Natural killer cell (primary cell): ENCODE data around the gene TAF4. TPM values are rescaled to one million over a fixed set of nuclear protein-coding genes. Genes with fewer than 3 reads are reported as not detected.
"Not testable (repeated sequence)": the region's sequence is repeated elsewhere in the genome, so short reads cannot be mapped to it uniquely, and the experiment has no call there.

Source experiments
- ATAC-seq, 3 donors: fragments of 150-1000 bp in 2 of 3; fragments of 200-7000 bp in 1 of 3; cut with Tn5 transposase; 1 replicate in 1 of 3; 2 replicates in 2 of 3; pipeline ENCODE4 v1.10.0; 2021; ENCODE audit warnings: mild to moderate bottlenecking in 2 of 3, moderate library complexity in 2 of 3
- DNase-seq, 2 donors: peaks; one replicate each; pipeline versions ENCODE4 v3.0.0 to v3.0.0-alpha.2; 2013 to 2021; ENCODE audit warnings: mixed read lengths in 1 of 2
- H3K27ac ChIP-seq: one replicate; pipeline ENCODE4 v1.5.1; 2013; ENCODE audit warnings: mild to moderate bottlenecking, low read length
- H3K27me3 ChIP-seq: one replicate; pipeline ENCODE4 v1.6.1; 2013; ENCODE audit warnings: low read length; ENCODE audit not compliant: control insufficient read depth, insufficient read depth
- H3K36me3 ChIP-seq: one replicate; pipeline ENCODE4 v1.6.1; 2013; ENCODE audit warnings: low read length; ENCODE audit not compliant: control insufficient read depth, insufficient read depth
- H3K4me1 ChIP-seq: one replicate; pipeline ENCODE4 v1.6.1; 2013; ENCODE audit warnings: low read length; ENCODE audit not compliant: control insufficient read depth, insufficient read depth
- H3K4me3 ChIP-seq: one replicate; pipeline ENCODE4 v1.5.1; 2013; ENCODE audit warnings: low read length
- H3K9me3 ChIP-seq: one replicate; pipeline ENCODE4 v1.6.1; 2013; ENCODE audit warnings: low read length; ENCODE audit not compliant: control insufficient read depth, insufficient read depth
- H3K27ac Mint-ChIP-seq, 2 donors: one replicate each; pipeline ENCODE4 v1.8.0; 2022; ENCODE audit warnings: mild to moderate bottlenecking in 2 of 2, mixed read lengths in 2 of 2, moderate library complexity in 1 of 2
- H3K27me3 Mint-ChIP-seq, 2 donors: one replicate each; pipeline ENCODE4 v1.8.0; 2022; ENCODE audit warnings: low read depth in 2 of 2, mixed read lengths in 2 of 2
- H3K36me3 Mint-ChIP-seq: one replicate; pipeline ENCODE4 v1.8.0; 2022; ENCODE audit warnings: mixed read lengths
- H3K4me1 Mint-ChIP-seq, 2 donors: one replicate each; pipeline ENCODE4 v1.8.0; 2022; ENCODE audit warnings: mixed read lengths in 2 of 2
- H3K4me3 Mint-ChIP-seq: one replicate; pipeline ENCODE4 v1.8.0; 2022; ENCODE audit warnings: mild to moderate bottlenecking, moderate library complexity, mixed read lengths
- H3K9me3 Mint-ChIP-seq, 2 donors: one replicate each; pipeline ENCODE4 v1.8.0; 2022; ENCODE audit warnings: mixed read lengths in 2 of 2
- WGBS: methylation state at CpG from one replicate; pipeline ENCODE4 v1.1.7; 2013; ENCODE audit warnings: missing lambda C conversion rate; ENCODE audit not compliant: insufficient coverage; 5-methylcytosine and 5-hydroxymethylcytosine counted together
- intact Hi-C: fragments of 100-400 bp; cut with micrococcal nuclease; formaldehyde crosslinking; loops from one replicate; pipeline ENCODE4 v1.14.2; 2022
- total RNA-seq, 4 donors: library from RNA; stranded (reverse); fragments of 120-200 nt in 1 of 4; gene quantifications; one replicate each; pipeline versions ENCODE4 v1.2.3 to v1.2.4, GENCODE V29; 2013 to 2022
- TF ChIP-seq, protein P1 (sequence below): fragments of 200-600 bp; IDR thresholded peaks from one replicate; pipeline ENCODE4 v1.8.0; 2022; ENCODE audit warnings: antibody characterized with exemption

The TAF4 gene
- total RNA-seq, 3 donors from 2014 or later (not counting 1 experiment from before 2014, with no cell fraction given): 30.0 to 35.1 (median 30.3) TPM

DNA sequence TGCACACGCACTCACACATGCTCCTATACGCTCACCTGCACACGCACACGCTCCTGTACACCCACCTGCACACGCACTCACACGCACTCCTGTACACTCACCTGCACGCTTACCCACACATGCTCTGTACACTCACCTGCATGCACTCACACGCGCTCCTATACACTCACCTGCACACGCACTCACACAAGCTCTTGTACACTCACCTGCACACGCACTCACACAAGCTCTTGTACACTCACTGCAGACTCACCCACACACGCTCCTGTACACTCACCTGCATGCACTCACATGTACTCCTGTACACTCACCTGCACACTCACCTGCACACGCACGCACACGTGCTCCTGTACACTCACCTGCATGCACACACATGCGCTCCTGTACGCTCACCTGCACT is 22.0 kb upstream of the TAF4 start:
- intact Hi-C loops: no loop called here
- peak in 1 of 3 donors; percentile 41 for ATAC-seq

DNA sequence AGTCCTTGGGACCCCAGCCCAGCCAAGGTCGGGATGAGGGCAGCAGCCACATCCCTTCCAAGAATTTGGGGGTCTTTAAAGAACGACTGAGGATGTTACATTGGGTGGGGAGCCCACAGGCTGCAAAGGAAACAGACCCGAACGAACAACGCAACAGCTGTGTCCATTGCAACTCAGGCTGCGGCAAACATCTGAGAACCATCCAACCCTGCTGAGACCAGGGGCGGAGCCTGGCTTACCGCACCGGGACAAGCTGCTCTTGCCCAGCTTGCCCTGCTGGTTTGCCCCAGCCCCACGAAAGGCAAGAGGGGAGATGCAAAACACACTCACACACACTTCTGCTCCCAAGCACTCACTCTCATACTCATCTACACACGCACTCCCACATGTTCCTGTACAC is 21.5 kb upstream of the TAF4 start:
- Histone ChIP-seq H3K4me1 (no peaks in the 10 kb centered on the region), H3K27ac (no peak overlapping the region), H3K9me3 (no peaks in the 10 kb centered on the region), H3K36me3 (no peaks in the 10 kb centered on the region), H3K4me3 (no peak overlapping the region), H3K27me3 (peaks cover 5% of the 10 kb centered on the region)
- DNase-seq (no peak), ATAC-seq (no peak)
- H3K27me3 Mint-ChIP-seq: peaks cover 8 to 14% of the 10 kb centered on the region in 2 donors
- no peaks in the 10 kb centered on the region for H3K4me1 Mint-ChIP-seq
- no peaks in the 10 kb centered on the region for H3K9me3 Mint-ChIP-seq
- TF ChIP-seq, protein P1, sequence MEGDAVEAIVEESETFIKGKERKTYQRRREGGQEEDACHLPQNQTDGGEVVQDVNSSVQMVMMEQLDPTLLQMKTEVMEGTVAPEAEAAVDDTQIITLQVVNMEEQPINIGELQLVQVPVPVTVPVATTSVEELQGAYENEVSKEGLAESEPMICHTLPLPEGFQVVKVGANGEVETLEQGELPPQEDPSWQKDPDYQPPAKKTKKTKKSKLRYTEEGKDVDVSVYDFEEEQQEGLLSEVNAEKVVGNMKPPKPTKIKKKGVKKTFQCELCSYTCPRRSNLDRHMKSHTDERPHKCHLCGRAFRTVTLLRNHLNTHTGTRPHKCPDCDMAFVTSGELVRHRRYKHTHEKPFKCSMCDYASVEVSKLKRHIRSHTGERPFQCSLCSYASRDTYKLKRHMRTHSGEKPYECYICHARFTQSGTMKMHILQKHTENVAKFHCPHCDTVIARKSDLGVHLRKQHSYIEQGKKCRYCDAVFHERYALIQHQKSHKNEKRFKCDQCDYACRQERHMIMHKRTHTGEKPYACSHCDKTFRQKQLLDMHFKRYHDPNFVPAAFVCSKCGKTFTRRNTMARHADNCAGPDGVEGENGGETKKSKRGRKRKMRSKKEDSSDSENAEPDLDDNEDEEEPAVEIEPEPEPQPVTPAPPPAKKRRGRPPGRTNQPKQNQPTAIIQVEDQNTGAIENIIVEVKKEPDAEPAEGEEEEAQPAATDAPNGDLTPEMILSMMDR: no peak
- no peak overlapping the region for H3K27ac Mint-ChIP-seq
- 55% methylated on average over 11 of the region's 11 CpGs for WGBS
- no peaks in the 10 kb centered on the region for H3K36me3 Mint-ChIP-seq
- intact Hi-C loops: no loop called here
- no peak overlapping the region for H3K4me3 Mint-ChIP-seq

More for the DNA sequence above, 22.0 kb upstream of the TAF4 start:
- Histone ChIP-seq H3K4me3 (no peak overlapping the region), H3K4me1 (no peaks in the 10 kb centered on the region), H3K27me3 (peaks cover 5% of the 10 kb centered on the region), H3K27ac (no peak overlapping the region), H3K9me3 (no peaks in the 10 kb centered on the region), H3K36me3 (no peaks in the 10 kb centered on the region)
- no peaks in the 10 kb centered on the region for H3K4me1 Mint-ChIP-seq
- no peak for DNase-seq
- TF ChIP-seq, protein P1: no peak
- WGBS: 94% methylated on average over 17 of the region's 17 CpGs
- H3K4me3 Mint-ChIP-seq: no peak overlapping the region
- H3K27me3 Mint-ChIP-seq: peaks cover 8 to 14% of the 10 kb centered on the region in 2 donors
- no peaks in the 10 kb centered on the region for H3K9me3 Mint-ChIP-seq
- no peak overlapping the region for H3K27ac Mint-ChIP-seq
- no peaks in the 10 kb centered on the region for H3K36me3 Mint-ChIP-seq

DNA sequence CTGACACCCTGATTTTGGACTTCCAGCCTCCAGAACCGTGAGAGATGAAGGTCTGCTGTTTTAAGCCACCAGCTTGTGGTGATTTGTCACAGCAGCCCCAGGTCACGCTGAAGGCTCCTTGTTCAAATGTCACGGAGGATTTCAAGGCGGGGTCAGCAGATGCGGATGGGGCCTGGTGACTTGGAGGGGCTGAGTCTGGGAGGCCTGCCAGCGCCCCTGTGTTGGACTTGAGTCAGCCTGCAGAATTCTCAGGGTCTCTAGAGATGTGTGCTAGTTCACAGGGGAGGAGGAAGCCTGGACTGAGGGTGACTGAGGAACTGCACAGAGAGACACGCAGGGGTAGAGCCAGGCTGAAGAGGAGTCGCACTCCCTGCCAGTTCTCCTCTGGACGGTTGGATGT is 19.5 kb upstream of the TAF4 start:
- no peaks in the 10 kb centered on the region for H3K4me1 ChIP-seq
- H3K9me3 Mint-ChIP-seq: no peaks in the 10 kb centered on the region
- TF ChIP-seq, protein P1: no peak
- DNase-seq (no peak), ATAC-seq (no peak)
- WGBS: 85% methylated on average over 9 of the region's 9 CpGs
- H3K36me3 ChIP-seq: no peaks in the 10 kb centered on the region
- no peak overlapping the region for H3K4me3 Mint-ChIP-seq
- no peak overlapping the region for H3K27ac ChIP-seq
- no peak overlapping the region for H3K4me3 ChIP-seq
- peaks cover 13 to 14% of the 10 kb centered on the region in 2 donors for H3K27me3 Mint-ChIP-seq
- peaks cover 2% of the 10 kb centered on the region for H3K27me3 ChIP-seq
- no peak overlapping the region for H3K27ac Mint-ChIP-seq
- H3K36me3 Mint-ChIP-seq: no peaks in the 10 kb centered on the region
- H3K9me3 ChIP-seq: no peaks in the 10 kb centered on the region
- no peaks in the 10 kb centered on the region for H3K4me1 Mint-ChIP-seq
- intact Hi-C loops: no loop called here

DNA sequence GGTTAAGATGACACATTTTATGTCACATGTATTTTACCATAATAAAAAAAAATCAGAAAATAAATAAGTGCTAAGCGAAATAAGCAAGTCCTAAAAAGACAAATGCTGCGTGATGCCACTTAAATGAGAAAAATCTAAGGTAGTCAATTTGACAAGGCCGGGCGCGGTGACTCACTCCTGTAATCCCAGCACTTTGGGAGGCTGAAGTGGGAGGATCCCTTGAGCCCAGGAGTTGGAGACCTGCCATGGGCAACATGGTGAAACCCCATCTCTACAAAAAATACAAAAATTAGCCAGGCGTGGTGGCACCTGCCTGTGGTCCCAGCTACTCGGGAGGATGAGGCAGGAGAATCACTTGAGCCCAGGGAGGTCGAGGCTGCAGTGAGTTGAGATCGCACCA is 18.5 kb upstream of the TAF4 start:
- H3K27ac ChIP-seq, DNase-seq, H3K36me3 Mint-ChIP-seq, H3K36me3 ChIP-seq, intact Hi-C loops, H3K4me1 ChIP-seq, H3K27ac Mint-ChIP-seq, H3K4me1 Mint-ChIP-seq, H3K27me3 ChIP-seq, H3K4me3 ChIP-seq, H3K9me3 ChIP-seq, H3K9me3 Mint-ChIP-seq, ATAC-seq, H3K4me3 Mint-ChIP-seq: not testable (repeated sequence)
- 96% methylated on average over 9 of the region's 9 CpGs for WGBS
- peaks cover 13 to 15% of the 10 kb centered on the region in 2 donors for H3K27me3 Mint-ChIP-seq
